K562 (cell line): ENCODE data around the gene ZNF646. TPM values are rescaled to one million over a fixed set of nuclear protein-coding genes. Genes with fewer than 3 reads are reported as not detected.

ENCODE experiments used
- ATAC-seq: fragments of 200-7000 bp; cut with Tn5 transposase; 3 replicates; pipeline ENCODE4 v1.9.1; 2020; ENCODE audit warnings: moderate library complexity
- BruUV-seq: library from RNA; stranded (reverse); fragments of 400-500 nt; replicated peaks from 2 replicates; lab custom pipeline; 2021; lab: Mats Ljungman, UMichigan
- CTCF ChIA-PET: fragments of 300-600 bp; formaldehyde crosslinking; extraction: SDS; loops from one replicate; lab custom pipeline; 2021; ENCODE audit warnings: low intra/inter-chr PET ratio; lab: Yijun Ruan, JAX
- POLR2A ChIA-PET: fragments of 300-600, 350-650 bp; sonication (Branson Sonifier 250); formaldehyde crosslinking; extraction: SDS; loops from one replicate; lab custom pipeline; 2021; ENCODE audit warnings: antibody characterized with exemption, inconsistent platforms; lab: Yijun Ruan, JAX
- DNase-seq, 4 experiments: peaks; one replicate each; pipeline versions ENCODE4 v3.0.0 to v3.0.0-alpha.2; 2011 to 2018; ENCODE audit warnings: low spot score in 3 of 4, mixed read lengths in 3 of 4; ENCODE audit errors: extremely low read depth in 1 of 4
- FAIRE-seq: peaks from 2 replicates; lab custom pipeline; 2011; peaks lifted over from hg19 to GRCh38; lab: Jason Lieb, UNC
- H2AFZ ChIP-seq: 2 replicates; pipeline ENCODE4 v1.6.0; 2011; ENCODE audit warnings: low read depth, low read length, control low read depth, inconsistent platforms
- H3K27ac ChIP-seq: fragments of 200-600 bp; 3 replicates; pipeline ENCODE4 v1.8.0; 2011; ENCODE audit warnings: low read depth, mild to moderate bottlenecking, control low read depth, inconsistent platforms, low read length, moderate library complexity, mixed read lengths; ENCODE audit errors: extremely low read depth
- H3K27me3 ChIP-seq, 2 experiments: fragments of 300-600 bp in 1 of 2; 2 replicates in 1 of 2; 3 replicates in 1 of 2; pipeline versions ENCODE4 v1.6.0 to v1.8.0; 2011; ENCODE audit warnings: inconsistent platforms in 2 of 2, low read length in 2 of 2, mild to moderate bottlenecking in 1 of 2, mixed read lengths in 1 of 2, moderate library complexity in 1 of 2; ENCODE audit not compliant: control insufficient read depth in 2 of 2, insufficient read depth in 2 of 2
- H3K36me3 ChIP-seq: fragments of 300-600 bp; 3 replicates; pipeline ENCODE4 v1.8.0; 2011; ENCODE audit warnings: mild to moderate bottlenecking, low read length, inconsistent platforms; ENCODE audit not compliant: control insufficient read depth, insufficient read depth
- H3K4me1 ChIP-seq, 2 experiments: fragments of 200-600 bp in 1 of 2; replicated peaks in 1 of 2; 2 replicates in 1 of 2; 3 replicates in 1 of 2; pipeline versions ENCODE4 v1.5.1 to v1.8.0; 2011; ENCODE audit warnings: inconsistent platforms in 2 of 2, low read length in 2 of 2, mild to moderate bottlenecking in 1 of 2, mixed read lengths in 1 of 2, moderate library complexity in 1 of 2; ENCODE audit not compliant: control insufficient read depth in 2 of 2, insufficient read depth in 2 of 2
- H3K4me2 ChIP-seq: 2 replicates; pipeline ENCODE4 v1.6.1; 2011; ENCODE audit warnings: low read length, control low read depth, inconsistent platforms, mixed read lengths; ENCODE audit not compliant: insufficient read depth
- H3K4me3 ChIP-seq: fragments of 200-600 bp; sonication (generic), shearing (Covaris generic); 2 replicates; pipeline ENCODE4 v1.5.1; 2016; ENCODE audit warnings: control low read depth, inconsistent platforms
- H3K79me2 ChIP-seq: fragments of 200-600 bp; 3 replicates; pipeline ENCODE4 v1.8.0; 2011; ENCODE audit warnings: low read length, inconsistent platforms; ENCODE audit not compliant: control insufficient read depth, insufficient read depth
- H3K9ac ChIP-seq, 2 experiments: 2 replicates each; pipeline versions ENCODE4 v1.6.0 to v1.6.1; 2011; ENCODE audit warnings: low read depth in 2 of 2, low read length in 2 of 2, control low read depth in 1 of 2, inconsistent platforms in 1 of 2, mild to moderate bottlenecking in 1 of 2, mixed read lengths in 1 of 2; ENCODE audit not compliant: insufficient read depth in 1 of 2
- H3K9me1 ChIP-seq: one replicate; pipeline ENCODE4 v1.6.0; 2011; ENCODE audit warnings: inconsistent platforms, mild to moderate bottlenecking, low read length, moderate library complexity; ENCODE audit not compliant: control insufficient read depth, insufficient read depth
- H3K9me3 ChIP-seq: replicated peaks from 2 replicates; pipeline ENCODE4 v1.5.1; 2011; ENCODE audit warnings: low read depth, low read length, inconsistent platforms; ENCODE audit not compliant: control insufficient read depth, insufficient read depth
- H4K20me1 ChIP-seq: replicated peaks from 2 replicates; pipeline ENCODE4 v1.6.1; 2011; ENCODE audit warnings: low read length, inconsistent platforms, mixed read lengths; ENCODE audit not compliant: control insufficient read depth, insufficient read depth
- DPF2 ChIP-seq: fragments of 450-650 bp; IDR thresholded peaks from 2 replicates; pipeline ENCODE4 v1.6.1; 2016
- MTF1 ChIP-seq: fragments of 250-450 bp; sonication (Bioruptor Pico); IDR thresholded peaks from 2 replicates; pipeline ENCODE4 v1.9.0; 2021; ENCODE audit warnings: moderate library complexity, mild to moderate bottlenecking, inconsistent platforms, borderline replicate concordance
- POLR2AphosphoS2 ChIP-seq: IDR thresholded peaks from 2 replicates; pipeline ENCODE4 v1.6.1; 2012; ENCODE audit warnings: low read length, improper control_type of control experiment
- POLR2G ChIP-seq: fragments of 200-400 bp; formaldehyde crosslinking; IDR thresholded peaks from 2 replicates; pipeline ENCODE4 v1.6.1; 2017; ENCODE audit warnings: low read depth, mild to moderate bottlenecking, antibody characterized with exemption, low read length, moderate library complexity
- ZNF436 ChIP-seq: fragments of 250-450, 450-650 bp; sonication (Bioruptor Pico); formaldehyde crosslinking; IDR thresholded peaks from 2 replicates; pipeline ENCODE4 v1.7.0; 2020; ENCODE audit warnings: mild to moderate bottlenecking
- WGBS: fragments of 100-300 bp; shearing (Covaris generic); methylation state at CpG from one replicate; pipeline ENCODE4 v1.1.6; 2016; ENCODE audit warnings: low coverage, mixed read lengths; ENCODE audit not compliant: insufficient coverage; ENCODE audit errors: missing lambda C conversion rate; 5-methylcytosine and 5-hydroxymethylcytosine counted together
- in situ Hi-C: fragments of 300-500 bp; cut with MboI; formaldehyde crosslinking; loops from 4 replicates; pipeline ENCODE4 v1.15.0; 2018; ENCODE audit warnings: inconsistent platforms, mixed read lengths
- intact Hi-C: fragments of 100-400 bp; cut with micrococcal nuclease; formaldehyde crosslinking; loops from 2 replicates; pipeline ENCODE4 v1.14.2; 2022
- polyA plus RNA-seq, 8 experiments: library from polyadenylated mRNA; depleted of rRNA in 4 of 8; stranded (reverse) in 5 of 8; unstranded in 3 of 8; fragments of >200 nt; fragmentation: Nextera tagmentation in 2 of 8; fragmentation: Illumina TruSeq in 1 of 8; extraction: Ambion mirVana in 2 of 8; extraction: Trizol in 1 of 8; gene quantifications; 2 replicates each; pipeline versions ENCODE4 v1.2.1 to v1.2.3, GENCODE V29; 2011 to 2014; ENCODE audit warnings: inconsistent platforms in 1 of 8, missing spikeins in 1 of 8
- total RNA-seq, 7 experiments: library from RNA; depleted of rRNA in 6 of 7; stranded (reverse); fragments of >200 nt in 6 of 7; fragmentation: Illumina TruSeq in 2 of 7; extraction: Trizol in 2 of 7; gene quantifications; 2 replicates each; pipeline versions ENCODE4 v1.2.1 to v1.2.3, GENCODE V29; 2011 to 2021; ENCODE audit warnings: low replicate concordance in 1 of 7
- TF ChIP-seq, protein P1 (sequence below): sonication (generic); formaldehyde crosslinking; IDR thresholded peaks from 2 replicates; pipeline ENCODE4 v1.8.0; 2022; ENCODE audit warnings: missing genetic modification reagents, mild to moderate bottlenecking, moderate library complexity, borderline replicate concordance
- TF ChIP-seq, protein P2 (sequence below): fragments of 250-450 bp; sonication (Bioruptor Pico); IDR thresholded peaks from 2 replicates; pipeline ENCODE4 v1.9.0; 2021; ENCODE audit warnings: mild to moderate bottlenecking
- TF ChIP-seq, protein P3 (sequence below): fragments of 450-650 bp; IDR thresholded peaks from 2 replicates; pipeline ENCODE4 v1.6.1; 2016; ENCODE audit warnings: low read depth, mild to moderate bottlenecking, moderate library complexity

ZNF646 gene
- total and polyA plus RNA-seq, 9 of the 15 experiments (the other 6 are each of a cell fraction or from before 2014, with no cell fraction given): 0.08 to 20.6 (median 8.0) TPM

DNA sequence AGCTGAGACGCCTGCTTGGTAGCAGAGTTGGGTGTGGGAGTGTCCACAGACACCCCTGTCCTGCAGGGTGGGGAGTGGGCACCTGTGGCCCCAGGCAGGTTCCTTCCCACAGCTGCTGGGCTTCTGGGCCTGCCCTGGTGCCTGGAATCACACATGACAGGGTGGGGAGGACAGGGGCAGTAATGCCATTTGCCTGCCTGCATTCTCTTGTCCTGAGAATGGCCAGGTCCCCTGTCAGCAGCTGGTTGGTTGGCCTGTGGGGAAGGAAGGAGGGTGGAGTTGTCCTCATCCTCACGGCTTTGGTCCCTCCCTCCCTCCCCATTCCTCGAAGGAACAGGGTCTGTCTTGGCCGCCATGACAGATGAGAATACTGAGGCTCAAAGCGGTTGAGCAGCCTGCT, 9.3 kb downstream of the ZNF646 start:
- Histone ChIP-seq H3K4me1 (peaks cover 0 to 81% of the 10 kb centered on the region in 2 experiments; a peak in 3 of 5 replicates), H2AFZ (no peak overlapping the region), H3K36me3 (peaks cover 63% of the 10 kb centered on the region; the same call in 2 of the 3 replicates)
- CTCF ChIA-PET: no interaction called here
- no peak for ATAC-seq
- TF ChIP-seq POLR2AphosphoS2 (peak; percentile 19; the same call in 1 of the 2 replicates), ZNF436 (CRISPR knock-in tag) (no peak), MTF1 (CRISPR knock-in tag) (no peak), DPF2 (no peak), POLR2G (peak; percentile 35; the same call in 1 of the 2 replicates)
- TF ChIP-seq, protein P1, sequence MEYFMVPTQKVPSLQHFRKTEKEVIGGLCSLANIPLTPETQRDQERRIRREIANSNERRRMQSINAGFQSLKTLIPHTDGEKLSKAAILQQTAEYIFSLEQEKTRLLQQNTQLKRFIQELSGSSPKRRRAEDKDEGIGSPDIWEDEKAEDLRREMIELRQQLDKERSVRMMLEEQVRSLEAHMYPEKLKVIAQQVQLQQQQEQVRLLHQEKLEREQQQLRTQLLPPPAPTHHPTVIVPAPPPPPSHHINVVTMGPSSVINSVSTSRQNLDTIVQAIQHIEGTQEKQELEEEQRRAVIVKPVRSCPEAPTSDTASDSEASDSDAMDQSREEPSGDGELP: 0 out of 2 replicates have a peak, but pooled peaks have one; percentile 15
- TF ChIP-seq, protein P2, sequence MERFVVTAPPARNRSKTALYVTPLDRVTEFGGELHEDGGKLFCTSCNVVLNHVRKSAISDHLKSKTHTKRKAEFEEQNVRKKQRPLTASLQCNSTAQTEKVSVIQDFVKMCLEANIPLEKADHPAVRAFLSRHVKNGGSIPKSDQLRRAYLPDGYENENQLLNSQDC: no peak
- TF ChIP-seq, protein P3, sequence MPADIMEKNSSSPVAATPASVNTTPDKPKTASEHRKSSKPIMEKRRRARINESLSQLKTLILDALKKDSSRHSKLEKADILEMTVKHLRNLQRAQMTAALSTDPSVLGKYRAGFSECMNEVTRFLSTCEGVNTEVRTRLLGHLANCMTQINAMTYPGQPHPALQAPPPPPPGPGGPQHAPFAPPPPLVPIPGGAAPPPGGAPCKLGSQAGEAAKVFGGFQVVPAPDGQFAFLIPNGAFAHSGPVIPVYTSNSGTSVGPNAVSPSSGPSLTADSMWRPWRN: no peak
- TF ChIP-seq, all 486 proteins: peak for 3
- H3K9me1 ChIP-seq: no peaks in the 10 kb centered on the region
- H3K9ac ChIP-seq: peak overlapping the region in 1 of 2 experiments; percentile 28; a peak in 1 of 4 replicates
- DNase-seq: no peak
- H3K9me3 ChIP-seq: no peaks in the 10 kb centered on the region
- no peak overlapping the region for H3K4me3 ChIP-seq
- FAIRE-seq: no peak
- 0 out of 2 replicates have a peak, but pooled peaks cover 5% of the 10 kb centered on the region for H4K20me1 ChIP-seq
- H3K4me2 ChIP-seq: no peak overlapping the region
- no peak overlapping the region for H3K27ac ChIP-seq
- intact Hi-C loops: no loop called here
- BruUV-seq: no TSS peak
- peaks cover 5% of the 10 kb centered on the region; the same call in 2 of the 3 replicates for H3K79me2 ChIP-seq
- in situ Hi-C loops: no loop called here
- 80% methylated on average over 3 of the region's 5 CpGs for WGBS
- no peaks in the 10 kb centered on the region for H3K27me3 ChIP-seq
- POLR2A ChIA-PET: interaction anchor here (1.0 to 2.5 kb wide), 3 partner anchors 11 to 97 kb away, joined by 3 to 15 read pairs (median 5); partner anchors contain the start of gene VKORC1
